Ramos (cell line): ENCODE results near the gene PRPSAP1.
"Not testable (repeated sequence)": the region's sequence is repeated elsewhere in the genome, so short reads cannot be mapped to it uniquely, and the experiment has no call there.

Source experiments
- in situ Hi-C: fragments of 300-500 bp; cut with MboI; formaldehyde crosslinking; loops from one replicate; pipeline ENCODE4 v1.14.3; 2022; ENCODE audit warnings: low sequenced_read_pairs; ENCODE audit not compliant: unreplicated experiment

The PRPSAP1 gene

GRCh38 chr17:76363107-76363842, 9.6 kb upstream of the PRPSAP1 start:
- in situ Hi-C loops, result no loop called here

- in situ Hi-C loops, result no loop called here
Observed at GRCh38 chr17:76360461-76360860, 6.7 kb upstream of the PRPSAP1 start.

GRCh38 chr17:76359776-76360175, 6.1 kb upstream of the PRPSAP1 start:
- in situ Hi-C loops, result not testable (repeated sequence)

GRCh38 chr17:76359375-76359774, 5.7 kb upstream of the PRPSAP1 start:
- in situ Hi-C loops, result no loop called here

GRCh38 chr17:76357597-76358158, 4.0 kb upstream of the PRPSAP1 start:
- in situ Hi-C loops, result no loop called here

- in situ Hi-C loops, result no loop called here
Observed at GRCh38 chr17:76356803-76357456, 3.2 kb upstream of the PRPSAP1 start.

GRCh38 chr17:76354747-76355310, 1.1 kb upstream of the PRPSAP1 start:
- in situ Hi-C loops, result no loop called here

- in situ Hi-C loops, result no loop called here
Observed at GRCh38 chr17:76354317-76354729, 607 bp upstream of the PRPSAP1 start.

- in situ Hi-C loops, result no loop called here
Observed at GRCh38 chr17:76353004-76353598, 615 bp downstream of the PRPSAP1 start.

GRCh38 chr17:76351526-76352071, 2.1 kb downstream of the PRPSAP1 start:
- in situ Hi-C loops, result no loop called here

- in situ Hi-C loops, result no loop called here
Observed at GRCh38 chr17:76350463-76350862, 3.3 kb downstream of the PRPSAP1 start.

GRCh38 chr17:76346936-76347335, 6.8 kb downstream of the PRPSAP1 start:
- in situ Hi-C loops, result not testable (repeated sequence)

- in situ Hi-C loops, result no loop called here
Observed at GRCh38 chr17:76345377-76345974, 8.2 kb downstream of the PRPSAP1 start.

GRCh38 chr17:76343106-76343505, 10.6 kb downstream of the PRPSAP1 start:
- in situ Hi-C loops, result no loop called here

- in situ Hi-C loops, result no loop called here
Observed at GRCh38 chr17:76341301-76341700, 12.4 kb downstream of the PRPSAP1 start.

- in situ Hi-C loops, result no loop called here
Observed at GRCh38 chr17:76337413-76337777, 16.3 kb downstream of the PRPSAP1 start.

- in situ Hi-C loops, result no loop called here
Observed at GRCh38 chr17:76336756-76337412, 16.8 kb downstream of the PRPSAP1 start.

- in situ Hi-C loops, result no loop called here
Observed at GRCh38 chr17:76335716-76336381, 17.9 kb downstream of the PRPSAP1 start.
